Middle frontal gyrus (tissue), 1 donor: ENCODE data around the gene LXN.
"Not testable (repeated sequence)": the region's sequence is repeated elsewhere in the genome, so short reads cannot be mapped to it uniquely, and the experiment has no call there.

ENCODE experiments used
- DNase-seq: peaks from one replicate; pipeline ENCODE4 v3.0.0-alpha.2; 2015; ENCODE audit warnings: low spot score; ENCODE audit errors: extremely low spot score

The LXN gene

GRCh38 chr3:158672215-158673176 lies at the start of gene LXN:
LXN (minus strand) TSS chr3:158672648; CDS start chr3:158672478, 170 bp downstream.
- DNase-seq = no peak

GRCh38 chr3:158722108-158722507 lies 49.7 kb upstream of the LXN start:
- DNase-seq = no peak

GRCh38 chr3:158718490-158719170 lies 46.2 kb upstream of the LXN start:
- no peak for DNase-seq

GRCh38 chr3:158717576-158717975 lies 45.1 kb upstream of the LXN start:
- DNase-seq = no peak

GRCh38 chr3:158713094-158713499 lies 40.6 kb upstream of the LXN start:
- DNase-seq = no peak

- DNase-seq = no peak
Measured at GRCh38 chr3:158712443-158712842, 40.0 kb upstream of the LXN start.

GRCh38 chr3:158711886-158712285 lies 39.4 kb upstream of the LXN start:
- no peak for DNase-seq

GRCh38 chr3:158710601-158711000 lies 38.2 kb upstream of the LXN start:
- no peak for DNase-seq

GRCh38 chr3:158709666-158710083 lies 37.2 kb upstream of the LXN start:
- DNase-seq = no peak

GRCh38 chr3:158703566-158703965 lies 31.1 kb upstream of the LXN start:
- DNase-seq = no peak

GRCh38 chr3:158702815-158703481 lies 30.5 kb upstream of the LXN start:
- no peak for DNase-seq

- no peak for DNase-seq
Measured at GRCh38 chr3:158701420-158702065, 29.1 kb upstream of the LXN start.

GRCh38 chr3:158700559-158700958 lies 28.1 kb upstream of the LXN start:
- DNase-seq = no peak

GRCh38 chr3:158696618-158697017 lies 24.2 kb upstream of the LXN start:
- no peak for DNase-seq

- DNase-seq = not testable (repeated sequence)
Measured at GRCh38 chr3:158693866-158694456, 21.5 kb upstream of the LXN start.

GRCh38 chr3:158685159-158685558 lies 12.7 kb upstream of the LXN start:
- no peak for DNase-seq

GRCh38 chr3:158683230-158683962 lies 10.9 kb upstream of the LXN start:
- no peak for DNase-seq

- DNase-seq = no peak
Measured at GRCh38 chr3:158680861-158681260, 8.4 kb upstream of the LXN start.

GRCh38 chr3:158679547-158680000 lies 7.1 kb upstream of the LXN start:
- no peak for DNase-seq

- DNase-seq = no peak
Measured at GRCh38 chr3:158678687-158679086, 6.2 kb upstream of the LXN start.
